Middle frontal gyrus (tissue), 1 donor: ENCODE data around the gene SNX9.
"Not testable (repeated sequence)": the region's sequence is repeated elsewhere in the genome, so short reads cannot be mapped to it uniquely, and the experiment has no call there.

Source experiments
- DNase-seq: peaks from one replicate; pipeline ENCODE4 v3.0.0-alpha.2; 2015; ENCODE audit warnings: low spot score; ENCODE audit errors: extremely low spot score

SNX9 gene

DNA sequence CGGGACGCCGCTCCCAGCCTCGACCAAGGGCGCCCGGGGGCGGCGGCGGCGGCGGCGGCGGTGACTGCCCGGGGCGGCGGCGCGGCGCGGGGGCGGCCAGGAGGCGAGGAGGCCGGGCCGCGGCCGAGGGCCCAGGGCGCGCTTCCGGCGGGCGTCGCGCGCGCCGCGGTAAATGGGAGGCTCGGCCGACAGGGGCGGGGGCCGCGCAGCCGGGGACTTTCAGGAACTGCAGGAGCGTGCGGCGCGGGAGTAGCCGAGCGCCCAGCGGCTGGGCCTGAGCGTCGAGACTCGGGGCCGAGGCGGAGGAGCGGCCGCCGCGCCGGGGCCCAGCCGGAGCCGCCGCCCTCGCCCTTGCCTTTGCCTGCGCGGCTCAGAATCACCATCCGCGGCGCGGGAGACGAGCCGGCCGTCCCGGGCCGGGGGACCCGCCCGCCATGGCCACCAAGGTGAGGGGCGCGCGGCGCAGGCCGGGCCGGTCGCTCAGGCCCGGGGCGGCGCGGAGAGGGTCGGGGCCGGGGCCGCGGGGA lies at the start of gene SNX9:
TSS of gene SNX9 (plus strand) at position 246 of the 527 bp plus-strand sequence. CDS start at position 435, 189 bp downstream.
- peak; percentile 65 for DNase-seq

DNA sequence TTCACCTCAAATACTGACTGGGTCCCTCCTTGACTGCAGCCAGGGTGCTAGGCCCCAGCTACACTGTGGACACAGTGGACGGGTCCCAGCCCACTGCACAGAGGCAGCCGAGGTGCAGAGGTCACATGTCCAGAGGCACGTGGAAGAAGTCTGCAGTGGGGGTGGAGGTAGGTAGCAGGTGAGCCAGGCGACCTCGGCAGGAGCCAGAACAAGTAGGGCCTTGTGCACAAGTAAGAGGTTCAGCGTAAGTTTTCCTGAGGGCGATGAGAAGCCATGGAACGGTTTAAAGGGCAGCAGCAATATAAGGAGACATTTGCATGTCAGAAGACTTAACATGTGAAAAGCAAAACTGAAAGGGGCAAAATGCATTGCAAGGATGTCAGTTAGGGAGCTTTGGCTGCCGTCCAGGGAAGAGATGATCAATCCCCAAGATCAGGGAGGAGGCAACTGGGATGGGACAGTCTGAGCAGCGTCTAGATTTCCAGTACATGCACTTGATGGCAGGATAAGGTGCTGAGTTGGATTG lies 49.7 kb upstream of the SNX9 start:
- DNase-seq = no peak

DNA sequence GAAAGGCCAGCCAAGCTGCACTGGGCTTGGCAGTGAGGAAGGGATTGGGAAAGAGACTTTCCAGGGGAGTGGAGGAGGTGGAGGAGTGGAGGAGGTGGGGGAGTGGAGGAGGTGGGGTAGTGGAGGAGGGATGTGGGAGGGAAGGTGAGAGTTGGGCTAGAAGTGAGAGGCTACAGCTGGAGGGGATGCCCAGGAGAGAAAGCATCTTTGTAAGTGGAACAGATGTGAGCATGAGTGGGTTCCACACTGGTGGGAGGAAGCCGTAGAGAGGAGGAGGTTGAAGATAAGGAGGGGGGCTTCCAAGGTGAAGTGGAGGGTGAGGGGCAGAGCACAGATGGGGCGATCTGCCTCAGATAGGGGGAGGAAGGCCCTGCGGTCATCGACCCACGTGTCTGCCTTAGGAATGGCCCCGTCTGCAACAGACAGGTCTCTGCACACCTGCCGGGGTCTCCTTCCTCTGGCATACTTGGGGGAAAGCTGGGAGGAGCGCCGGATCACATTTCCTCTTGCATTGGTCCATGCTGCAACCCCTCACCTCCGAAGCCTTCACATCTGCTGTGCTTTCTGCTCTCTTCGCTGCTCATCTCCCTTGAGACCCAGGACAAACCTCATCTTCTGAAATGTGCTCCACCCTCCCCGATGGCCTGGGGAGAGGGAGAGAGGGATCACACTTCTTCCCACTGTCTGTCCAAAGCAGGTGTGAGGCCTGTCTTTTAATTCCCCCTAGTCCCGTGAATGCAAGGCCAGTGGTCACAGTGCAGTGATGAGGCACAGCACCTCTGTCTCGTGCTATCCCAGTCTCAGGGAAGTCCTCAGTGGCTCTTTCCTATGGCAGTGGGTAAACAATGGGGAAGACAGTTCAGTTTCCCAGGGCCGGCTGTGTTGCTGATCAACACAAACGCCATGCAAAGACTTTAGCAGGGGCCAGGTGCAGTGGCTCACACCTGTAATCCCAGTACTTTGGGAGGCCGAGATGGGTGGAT lies 48.6 kb upstream of the SNX9 start:
- DNase-seq = no peak

DNA sequence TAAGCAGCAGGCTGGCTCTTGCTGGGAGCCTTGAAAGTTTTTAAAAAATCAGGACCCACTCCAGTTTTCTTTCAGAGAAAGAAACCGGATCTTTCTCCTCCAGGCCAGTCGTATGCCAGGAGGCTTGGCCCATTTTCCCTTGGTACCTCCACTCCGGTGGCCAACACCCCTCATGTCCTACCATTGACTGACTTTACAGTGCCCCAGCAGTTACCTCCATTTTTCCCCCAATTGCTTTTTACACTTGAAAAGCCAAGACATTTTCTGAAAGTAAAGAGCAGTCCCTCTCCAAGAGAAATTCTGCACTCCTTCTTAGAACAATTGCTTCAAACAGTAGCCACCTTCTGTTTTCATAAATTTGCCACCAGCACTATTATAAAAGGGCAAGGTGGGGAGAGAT lies 47.7 kb upstream of the SNX9 start:
- DNase-seq = no peak

DNA sequence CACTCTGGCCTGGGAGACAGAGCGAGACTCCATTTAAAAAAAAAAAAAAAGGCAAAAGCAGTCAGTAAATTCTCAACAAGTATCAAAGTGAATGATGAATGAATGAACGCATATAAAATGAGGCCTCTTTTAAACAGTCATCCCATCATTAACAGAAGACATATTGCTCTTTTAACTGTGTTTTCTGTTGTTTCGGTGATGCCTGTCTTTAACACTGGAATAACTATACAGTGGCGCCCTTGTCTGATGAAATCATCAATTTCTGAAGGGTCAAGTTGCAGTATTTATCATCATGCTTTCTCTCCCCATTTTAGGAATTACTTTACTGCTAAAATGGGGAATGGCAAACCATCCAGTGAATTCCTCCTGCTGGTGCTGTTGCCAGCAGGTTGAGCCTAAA lies 45.7 kb upstream of the SNX9 start:
- DNase-seq = no peak

DNA sequence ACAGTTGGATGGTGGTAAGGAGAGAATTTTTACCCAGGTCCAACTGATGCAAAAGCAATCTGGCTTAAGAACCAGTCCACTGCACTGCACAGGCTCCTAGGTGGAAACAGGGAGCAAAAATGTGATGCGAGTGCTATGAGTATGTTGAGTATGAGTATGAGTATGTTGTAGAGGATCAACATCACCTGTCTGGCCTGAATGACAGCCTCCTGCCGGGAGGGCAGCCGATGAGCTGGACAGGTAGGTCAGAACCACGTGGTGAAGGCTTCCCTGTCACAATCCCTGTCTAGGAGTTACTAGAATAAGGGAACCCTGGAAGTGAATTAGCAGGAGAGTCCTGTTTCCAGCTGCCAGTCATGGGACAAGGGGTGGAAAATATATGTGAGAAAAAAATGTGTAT lies 44.3 kb upstream of the SNX9 start:
- no peak for DNase-seq

DNA sequence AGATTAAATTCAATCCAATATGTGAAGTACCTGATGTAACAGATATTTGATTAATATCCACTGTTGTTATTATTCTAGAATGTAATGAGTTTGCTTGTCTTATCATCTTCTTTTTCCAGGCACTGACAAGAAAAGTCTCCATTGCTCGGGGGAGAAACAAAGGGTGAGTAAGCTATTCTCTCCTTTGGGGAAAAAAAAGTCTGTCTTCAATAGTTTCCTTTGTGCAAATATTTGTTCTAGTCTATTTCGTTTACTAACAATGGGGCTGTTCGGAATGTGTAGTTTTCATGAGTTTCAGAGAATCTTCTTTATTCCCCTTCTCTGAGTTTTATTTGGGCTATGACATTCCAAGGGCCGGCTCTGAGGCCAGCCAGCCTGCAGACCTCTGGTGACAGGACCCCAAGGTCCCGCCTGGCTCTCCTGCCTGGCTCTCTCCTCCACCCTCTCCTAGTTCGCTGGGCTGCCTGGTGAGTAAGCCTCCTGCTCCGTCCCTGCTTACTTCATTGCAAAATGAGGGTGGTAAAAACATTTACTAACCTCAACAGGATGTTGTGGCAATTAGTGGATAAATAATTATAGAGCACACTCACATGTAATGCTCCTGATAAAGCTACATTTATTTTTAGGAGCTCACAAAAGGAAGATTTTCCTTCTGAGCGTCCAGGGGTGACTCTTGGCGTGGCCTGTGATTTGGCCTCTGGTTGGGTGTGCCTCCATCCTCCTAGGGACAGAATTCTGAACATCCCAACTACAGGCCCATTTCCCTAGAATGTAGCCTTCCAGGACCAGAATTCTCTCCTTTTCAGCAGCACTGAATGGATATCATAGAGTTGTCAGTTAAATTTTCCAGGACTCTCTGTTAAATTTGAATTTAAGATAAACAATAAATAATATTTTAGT lies 43.1 kb upstream of the SNX9 start:
- DNase-seq = no peak

DNA sequence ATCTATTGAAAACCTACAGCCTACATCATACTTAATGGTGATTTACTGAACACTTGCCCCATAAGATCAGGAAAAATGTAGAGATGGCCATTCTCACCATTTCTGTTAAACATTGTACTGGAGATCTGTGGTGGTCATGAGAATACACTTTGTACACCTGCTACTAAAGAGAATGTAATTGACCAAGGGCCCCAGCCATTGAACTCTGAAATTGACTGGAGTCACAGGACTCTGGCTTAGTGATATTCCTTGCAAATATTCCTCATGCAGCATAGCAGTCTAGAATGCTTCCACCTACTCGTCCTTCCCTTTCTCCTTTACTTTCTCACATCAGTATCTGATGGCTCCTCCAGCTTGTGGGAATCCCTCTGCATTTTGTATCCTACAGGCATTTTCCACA lies 37.4 kb upstream of the SNX9 start:
- no peak for DNase-seq

DNA sequence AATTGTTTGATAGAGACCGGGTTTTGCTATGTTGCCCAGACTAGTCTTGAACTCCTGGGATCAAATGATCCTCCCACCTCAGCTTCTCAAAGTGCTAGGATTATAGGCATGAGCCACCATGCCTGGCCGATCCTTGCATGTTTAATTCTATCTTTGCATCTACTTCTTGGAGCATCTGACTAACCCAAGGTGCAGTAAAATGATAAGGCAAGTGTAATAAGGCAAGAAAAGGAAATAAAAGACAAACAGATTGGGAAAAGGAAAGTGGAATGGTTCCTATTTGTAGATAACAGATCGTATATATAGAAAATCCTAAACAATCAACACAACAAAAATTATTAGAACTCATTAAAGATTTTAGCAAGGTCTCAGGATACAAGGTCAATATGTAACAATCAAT lies 36.8 kb upstream of the SNX9 start:
- no peak for DNase-seq

DNA sequence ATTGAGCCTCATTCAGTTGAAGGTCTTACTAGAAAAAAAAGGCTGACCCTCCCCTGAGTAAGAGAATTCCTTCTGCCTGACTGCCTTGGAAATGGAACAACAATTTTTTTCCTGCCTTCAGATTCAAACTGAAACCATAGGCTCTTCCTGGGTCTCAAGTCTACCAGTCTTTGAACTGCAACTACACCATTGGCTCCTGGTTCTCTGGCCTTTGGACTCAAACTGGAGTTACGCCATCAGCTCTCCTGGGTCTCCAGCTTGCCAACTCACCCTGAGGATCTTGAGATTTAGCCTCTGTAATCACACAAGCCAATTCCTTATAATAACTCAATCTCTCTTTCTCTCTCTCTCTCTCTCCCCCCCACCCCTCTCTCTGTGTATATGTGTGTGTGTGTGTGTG lies 36.0 kb upstream of the SNX9 start:
- DNase-seq = no peak

DNA sequence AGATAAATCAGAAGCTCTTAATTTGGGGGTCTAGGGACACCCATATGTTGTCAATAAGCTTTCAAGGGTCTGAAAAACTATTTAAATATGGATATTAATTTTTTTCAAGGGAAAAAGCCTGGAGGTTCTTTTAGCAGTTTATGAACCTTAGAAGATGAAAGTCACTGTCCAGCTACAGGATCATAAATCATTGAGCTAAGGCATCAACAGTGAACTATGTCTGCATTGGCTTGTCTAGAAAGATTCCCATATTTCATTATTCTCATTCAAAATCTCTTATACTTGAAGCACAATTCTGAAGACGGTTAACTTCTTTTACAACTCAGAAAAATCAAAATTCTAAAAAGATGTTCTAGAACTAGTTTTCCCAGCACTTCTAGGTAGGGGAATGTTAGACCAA lies 34.9 kb upstream of the SNX9 start:
- DNase-seq = no peak

DNA sequence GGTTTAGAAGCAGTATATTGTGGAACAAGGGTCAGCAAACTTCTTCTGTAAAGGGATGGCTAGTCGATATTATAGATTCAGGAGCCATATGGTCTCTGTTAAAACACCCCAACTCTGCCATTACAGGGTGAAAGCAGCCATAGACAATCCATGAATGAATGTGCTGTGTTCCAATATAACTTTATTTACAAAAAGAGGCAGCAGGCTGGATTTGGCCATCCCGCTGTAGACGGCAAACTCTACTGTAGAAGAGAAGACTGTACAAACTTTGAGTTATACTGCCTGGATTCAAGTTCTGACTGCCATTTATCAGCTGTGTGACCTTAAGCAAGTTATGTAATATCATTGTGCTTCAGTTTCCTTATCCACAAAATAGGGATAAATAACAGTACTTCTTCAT lies 33.7 kb upstream of the SNX9 start:
- DNase-seq = no peak

DNA sequence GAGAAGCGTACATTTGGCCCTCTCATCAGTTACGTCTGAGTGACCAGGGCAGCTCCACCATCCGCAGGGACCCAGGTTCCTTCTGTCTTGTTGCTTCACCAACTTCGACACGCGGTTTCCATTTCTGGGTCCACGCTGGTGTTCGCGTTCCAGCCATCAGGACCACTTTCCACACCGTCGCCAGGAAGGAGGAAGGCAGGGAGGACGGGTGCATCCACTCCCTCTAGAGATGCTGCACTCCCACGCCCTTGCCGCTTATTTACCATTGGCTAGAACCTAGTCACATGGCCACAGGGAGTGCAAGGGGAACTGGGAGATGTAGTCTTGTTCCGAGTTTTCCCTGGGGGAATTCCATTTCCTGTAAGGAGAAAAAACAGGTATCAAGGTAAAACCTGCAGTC lies 33.2 kb upstream of the SNX9 start:
- no peak for DNase-seq

DNA sequence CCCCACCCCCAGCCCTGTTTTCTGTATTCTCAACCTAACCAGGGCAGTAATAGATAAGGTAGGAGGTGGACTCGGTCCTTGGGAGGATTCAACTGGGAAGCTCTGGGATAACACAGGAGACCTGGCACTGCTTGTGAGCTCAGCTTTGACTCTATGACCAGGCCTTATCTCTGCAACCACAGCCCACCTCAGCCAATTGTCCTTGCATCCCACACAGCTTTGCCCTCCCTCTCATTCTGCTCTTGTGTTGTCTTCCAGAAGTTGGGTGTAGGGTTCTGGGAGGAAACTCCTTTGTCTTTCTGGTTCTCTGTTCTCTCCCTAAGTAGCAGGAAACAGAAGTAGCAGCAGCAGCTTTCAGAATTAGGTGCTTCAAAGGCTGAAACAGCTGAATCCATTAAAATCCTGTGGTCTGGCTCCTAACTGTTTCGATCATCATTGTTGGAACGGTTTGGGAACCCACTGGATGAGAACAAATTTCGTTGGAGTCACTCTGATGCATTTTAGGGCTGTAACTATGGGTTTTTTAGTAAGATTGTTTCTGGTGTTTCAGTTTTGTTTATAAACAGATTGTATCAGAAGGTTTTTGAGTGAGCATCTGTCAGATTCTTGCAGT lies 32.4 kb upstream of the SNX9 start:
- no peak for DNase-seq

DNA sequence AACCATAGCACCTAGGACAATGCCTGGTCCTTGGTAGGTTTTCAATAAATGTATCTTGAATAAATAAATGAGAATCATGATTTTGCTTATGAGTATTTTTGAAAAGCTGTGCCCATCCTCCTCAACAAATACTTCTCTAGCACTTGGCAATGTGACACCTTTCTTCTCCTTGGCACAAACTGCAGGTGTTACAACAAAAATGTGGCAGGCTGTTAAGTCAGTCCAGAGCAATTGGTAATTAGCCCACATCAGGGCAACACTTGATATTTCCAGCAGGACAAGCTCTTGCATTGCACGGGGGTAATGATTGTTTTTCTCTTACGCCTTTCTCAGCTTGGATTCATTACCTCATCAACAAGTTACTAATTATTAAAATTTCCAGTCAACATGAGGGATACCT lies 31.6 kb upstream of the SNX9 start:
- DNase-seq = no peak

DNA sequence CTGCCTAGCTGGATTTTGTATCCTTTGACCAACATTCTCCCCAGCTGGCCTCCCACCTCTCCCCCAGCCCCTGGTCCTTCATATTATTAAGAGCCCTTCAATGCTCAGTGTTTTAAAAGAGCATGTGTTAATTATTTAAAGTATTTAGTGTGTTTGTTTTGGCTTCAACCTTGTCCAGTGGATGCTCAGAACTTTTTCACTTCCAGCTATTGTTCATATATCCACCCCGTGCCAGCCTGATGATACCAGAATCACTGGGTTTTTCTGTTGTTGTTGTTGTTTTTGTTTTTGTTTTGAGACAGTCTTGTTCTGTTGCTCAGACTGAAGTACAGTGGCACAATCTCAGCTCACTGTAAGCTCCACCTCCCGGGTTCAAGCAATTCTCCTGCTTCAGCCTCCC lies 30.4 kb upstream of the SNX9 start:
- no peak for DNase-seq

DNA sequence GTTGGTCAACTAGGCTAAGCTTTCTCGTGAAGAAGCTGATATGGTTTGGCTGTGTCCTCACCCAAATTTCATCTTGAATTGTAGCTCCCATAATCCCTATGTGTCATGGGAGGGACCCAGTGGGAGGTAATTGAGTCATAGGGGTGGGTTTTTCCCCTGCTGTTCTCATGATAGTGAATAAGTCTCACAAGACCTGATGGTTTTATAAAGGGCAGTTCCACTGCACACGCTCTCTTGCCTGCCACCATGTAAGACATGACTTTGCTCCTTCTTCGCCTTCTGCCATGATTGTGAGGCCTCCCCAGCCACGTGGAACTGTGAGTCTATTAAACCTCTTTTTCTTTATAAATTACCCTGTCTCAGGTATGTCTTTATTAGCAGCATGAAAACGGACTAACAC lies 29.0 kb upstream of the SNX9 start:
- not testable (repeated sequence) for DNase-seq

DNA sequence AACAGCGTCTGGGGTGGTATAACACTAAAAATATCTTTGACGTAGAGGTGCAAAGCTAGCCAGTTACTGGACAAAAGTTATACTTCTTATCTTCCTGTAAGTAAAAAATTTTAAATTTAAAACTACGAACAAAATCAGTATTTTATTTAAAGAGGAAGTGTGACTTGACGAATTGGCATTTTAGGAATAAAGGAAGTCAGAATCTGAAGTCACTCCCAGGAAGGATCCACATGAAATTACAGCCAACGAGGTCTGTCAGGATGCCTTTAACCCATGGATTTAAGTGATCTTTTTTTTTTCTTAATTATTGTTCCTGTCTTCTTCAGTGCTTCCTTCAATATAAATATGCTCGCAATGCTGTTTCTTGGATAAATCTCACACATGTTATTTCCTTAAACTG lies 27.2 kb upstream of the SNX9 start:
- no peak for DNase-seq

DNA sequence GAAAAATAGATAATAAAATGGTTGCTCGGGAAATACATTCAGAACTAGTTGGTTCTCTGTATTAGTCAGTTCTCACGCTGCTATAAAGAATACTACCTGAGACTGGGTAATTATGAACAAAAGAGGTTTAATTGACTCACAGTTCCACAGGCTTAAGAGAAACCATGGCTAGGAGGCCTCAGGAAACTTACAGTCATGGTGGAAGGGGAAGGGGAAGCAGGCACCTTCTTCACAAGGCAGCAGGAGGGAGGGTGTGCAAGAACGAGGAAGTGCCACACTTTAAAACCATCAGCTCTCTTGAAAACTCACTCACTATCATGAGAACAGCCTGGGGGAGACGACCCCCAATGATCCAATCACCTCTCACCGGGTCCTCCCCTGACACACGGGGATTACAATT lies 24.2 kb upstream of the SNX9 start:
- DNase-seq = no peak

DNA sequence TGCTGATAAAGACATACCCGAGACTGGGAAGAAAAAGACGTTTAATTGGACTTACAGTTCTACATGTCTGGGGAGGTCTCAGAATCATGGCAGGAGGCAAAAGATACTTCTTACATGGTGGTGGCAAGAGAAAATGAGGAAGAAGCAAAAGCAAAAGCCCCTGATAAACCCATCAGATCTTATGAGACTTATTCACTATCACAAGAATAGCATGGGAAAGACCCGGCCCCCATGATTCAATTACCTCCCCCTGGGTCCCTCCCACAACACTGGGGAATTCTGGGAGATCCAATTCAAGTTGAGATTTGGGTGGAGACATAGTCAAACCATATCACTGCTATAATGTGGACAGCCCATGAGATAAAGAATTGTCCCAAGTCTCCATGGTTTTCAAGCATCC lies 23.5 kb upstream of the SNX9 start:
- DNase-seq = not testable (repeated sequence)
